HG03565 (cell line): Measurements from ENCODE around the gene RREB1.
"Not testable (repeated sequence)": the region's sequence is repeated elsewhere in the genome, so short reads cannot be mapped to it uniquely, and the experiment has no call there.

ENCODE experiments used
- ATAC-seq: cut with Tn5 transposase; IDR thresholded peaks from one replicate; pipeline ENCODE4 v1.9.1; 2021; ENCODE audit warnings: mild to moderate bottlenecking, moderate library complexity; ENCODE audit not compliant: unreplicated experiment

The RREB1 gene

DNA sequence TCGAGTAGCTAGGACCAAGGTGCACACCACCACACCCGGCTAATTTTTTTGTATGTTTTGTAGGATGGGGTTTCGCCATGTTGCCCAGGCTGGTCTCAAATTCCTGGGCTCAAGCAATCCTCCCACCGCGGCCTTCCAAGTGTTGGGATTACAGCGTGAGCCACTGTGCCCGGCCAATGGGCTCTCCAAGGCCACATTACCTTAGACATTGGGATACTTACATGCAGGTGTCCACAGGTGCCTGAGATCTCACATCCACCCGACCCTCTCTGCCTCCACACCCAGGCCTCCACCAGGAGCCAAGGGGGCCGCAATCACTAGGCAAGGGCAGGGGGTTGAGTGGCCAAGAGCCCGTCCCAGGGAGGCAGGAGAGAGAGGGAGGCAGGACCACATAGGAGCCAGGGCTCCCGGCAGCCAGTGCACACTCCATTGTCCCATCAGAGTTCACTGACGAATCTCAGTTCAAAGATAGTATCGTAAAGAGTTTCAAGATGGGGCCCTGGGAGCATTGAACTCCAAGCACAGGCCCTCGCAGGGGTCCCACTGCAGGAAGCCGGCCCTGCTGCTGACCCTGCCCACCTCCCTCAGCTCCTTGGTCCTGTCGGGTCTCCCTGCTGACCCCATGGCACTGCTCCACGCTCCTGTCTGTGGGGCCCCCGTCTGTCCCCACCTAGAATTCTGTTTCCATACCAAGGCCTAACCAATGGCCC, 149.9 kb downstream of the RREB1 start:
- ATAC-seq = no peak

DNA sequence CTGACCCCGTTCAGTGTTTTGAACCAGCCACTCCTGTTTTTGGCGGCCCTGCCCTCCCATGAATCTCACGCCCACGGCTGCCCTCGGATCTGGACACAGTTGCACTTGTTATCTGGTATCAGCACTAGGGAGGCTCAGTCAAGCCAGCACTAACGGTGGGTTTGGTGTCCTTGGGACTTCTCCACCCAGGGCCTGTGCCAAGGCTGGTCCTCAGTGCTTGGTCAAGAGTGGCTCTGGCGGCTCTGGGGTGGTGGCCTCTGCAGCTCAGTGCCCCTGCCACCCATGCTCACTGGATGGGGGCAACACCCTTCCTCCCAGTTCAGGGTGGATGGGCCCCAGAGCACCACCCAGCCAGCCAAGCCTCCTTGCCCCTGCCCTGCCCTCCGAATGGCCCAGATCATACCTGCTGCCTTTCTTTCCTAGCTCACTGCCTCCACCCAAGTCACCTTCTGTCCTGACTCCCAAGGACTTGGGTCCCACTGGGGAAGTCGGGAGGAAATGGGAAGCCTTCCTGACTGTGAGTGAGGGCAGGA, 150.5 kb downstream of the RREB1 start:
- ATAC-seq = no peak

DNA sequence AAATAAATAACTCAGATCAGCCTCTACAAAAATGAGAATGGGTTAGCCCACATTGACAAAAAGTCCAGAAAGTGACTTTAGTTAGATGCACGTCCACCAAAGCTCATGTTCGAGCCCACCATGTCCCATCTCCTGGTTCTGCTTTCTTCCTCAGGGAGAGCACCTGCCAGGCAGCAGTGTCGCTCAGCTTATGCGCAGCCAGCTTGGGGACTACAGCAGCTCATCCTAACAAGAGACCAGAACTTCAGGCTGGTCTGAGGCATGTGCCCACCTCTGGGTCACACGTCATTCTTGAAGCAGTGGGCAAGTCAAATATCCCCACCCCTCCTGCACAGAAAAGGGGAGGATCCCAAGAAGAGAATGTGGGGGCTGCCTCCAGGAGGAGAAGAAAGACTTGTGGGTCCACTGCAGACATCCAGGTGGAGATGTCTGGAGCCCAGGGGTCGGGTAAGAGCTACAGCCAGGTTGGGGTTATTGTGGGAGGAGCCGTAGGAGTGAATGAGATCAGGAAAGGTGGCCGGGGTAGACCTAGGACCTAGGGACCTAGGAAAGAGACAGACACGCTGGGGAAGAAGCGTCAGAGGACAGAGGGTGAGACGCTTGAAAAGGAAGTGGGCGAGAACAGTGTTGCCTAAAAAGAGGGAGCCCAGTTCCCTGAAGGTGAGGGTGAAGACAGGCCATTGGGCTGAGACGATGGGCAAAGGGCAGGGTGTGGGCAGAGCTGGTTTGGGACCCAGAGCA, 152.7 kb downstream of the RREB1 start:
- no peak for ATAC-seq

DNA sequence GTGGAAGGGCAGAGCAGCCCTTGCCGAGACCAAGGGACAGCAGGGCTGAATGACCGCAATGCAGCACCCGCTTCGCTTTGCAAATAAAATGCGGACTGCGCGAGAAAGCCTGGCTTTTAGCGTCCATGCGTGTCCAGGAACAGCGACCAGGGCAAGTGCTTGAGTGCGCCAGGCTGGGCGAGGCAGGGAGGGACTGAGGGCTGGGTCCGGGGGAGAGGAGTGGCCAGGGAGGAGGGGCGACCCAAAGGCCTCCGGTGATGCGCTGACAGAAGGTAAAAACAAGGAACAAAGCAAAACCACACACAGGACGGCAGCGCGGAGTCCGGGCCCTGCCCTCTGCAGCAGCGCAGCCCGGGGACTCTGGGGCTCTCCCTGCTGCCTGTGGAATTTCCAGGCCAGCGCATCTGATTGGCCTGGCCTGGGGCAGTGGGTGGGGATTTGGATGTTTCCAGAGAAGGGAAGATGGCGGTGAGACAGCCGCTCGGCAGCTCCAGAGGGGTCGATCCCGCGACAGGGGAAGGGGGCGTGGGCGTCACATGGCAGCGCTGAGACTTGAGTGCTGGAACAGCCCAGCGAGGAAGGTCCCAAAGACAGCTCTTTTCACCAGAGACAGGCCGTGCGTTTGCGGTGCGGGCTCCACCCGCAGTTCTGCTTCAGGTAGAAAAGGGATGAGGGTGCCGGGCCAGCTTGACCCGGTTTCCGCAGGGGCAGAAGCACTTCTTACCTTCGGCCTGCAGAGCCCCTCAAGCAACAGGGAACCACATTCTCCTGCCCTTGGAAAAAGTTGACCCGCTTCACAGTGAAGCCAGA, 153.5 kb downstream of the RREB1 start:
- ATAC-seq = peak; percentile 69

DNA sequence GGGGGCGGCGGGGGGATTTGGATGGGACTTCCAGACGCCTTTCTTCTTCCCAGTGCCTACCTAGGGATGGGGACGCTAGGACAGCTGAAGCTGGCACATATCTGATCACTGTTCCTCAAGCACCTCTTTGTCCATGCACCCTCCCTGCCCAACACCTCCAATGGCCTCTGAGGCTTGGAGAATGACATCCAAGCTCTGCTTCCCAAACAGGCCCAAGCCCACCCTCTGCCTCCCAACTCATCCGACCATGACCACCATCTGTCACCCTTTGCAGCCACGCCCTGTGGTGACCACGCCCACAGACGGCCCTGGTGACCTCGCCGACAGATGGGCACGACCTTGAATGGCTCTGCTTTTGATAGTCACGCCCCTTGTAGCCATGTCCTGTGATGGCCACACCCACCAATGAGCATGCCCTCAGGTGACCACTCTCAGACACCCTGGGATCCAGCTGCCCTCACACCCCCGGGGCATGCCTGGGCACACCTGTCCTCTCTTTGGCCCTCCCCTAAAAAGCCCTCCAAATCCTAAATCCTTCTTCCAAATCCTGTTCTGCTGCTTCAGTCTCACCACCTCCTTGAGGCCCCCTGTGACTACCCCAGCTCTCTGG, 154.2 kb downstream of the RREB1 start:
- no peak for ATAC-seq

DNA sequence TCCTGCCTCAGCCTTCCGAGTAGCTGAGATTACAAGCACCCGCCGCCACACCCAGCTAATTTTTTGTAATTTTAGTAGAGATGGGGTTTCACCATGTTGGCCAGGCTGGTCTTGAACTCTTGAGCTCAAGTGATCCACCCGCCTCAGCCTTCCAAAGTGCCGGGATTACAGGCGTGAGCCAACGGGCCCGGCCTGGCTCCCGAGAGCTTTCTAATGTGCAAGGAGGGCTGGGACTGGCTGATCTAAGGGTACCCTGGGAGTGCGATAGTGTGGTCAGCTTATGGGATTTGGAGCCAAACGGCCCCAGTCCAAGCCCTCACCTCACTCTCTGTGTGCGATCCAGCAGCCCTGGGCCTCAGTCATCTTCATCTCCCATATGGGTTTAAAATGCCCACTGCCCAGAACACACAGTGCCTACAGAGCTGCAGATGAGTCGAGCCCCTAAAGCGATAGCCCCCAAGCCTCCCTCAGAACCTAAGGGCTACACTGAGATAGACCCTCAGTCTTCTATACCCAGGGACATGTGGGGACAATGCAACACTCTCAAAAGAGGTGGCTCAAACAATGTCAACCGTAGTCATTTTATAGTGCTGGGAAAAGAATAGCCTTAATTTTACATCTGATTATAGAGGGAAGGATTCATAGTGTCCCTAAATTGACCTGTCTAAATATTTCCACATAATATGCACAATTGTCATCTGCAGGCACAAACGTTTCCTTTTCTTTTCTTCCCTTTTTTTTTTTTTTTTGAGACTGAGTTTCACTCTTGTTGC, 155.2 kb downstream of the RREB1 start:
- no peak for ATAC-seq

DNA sequence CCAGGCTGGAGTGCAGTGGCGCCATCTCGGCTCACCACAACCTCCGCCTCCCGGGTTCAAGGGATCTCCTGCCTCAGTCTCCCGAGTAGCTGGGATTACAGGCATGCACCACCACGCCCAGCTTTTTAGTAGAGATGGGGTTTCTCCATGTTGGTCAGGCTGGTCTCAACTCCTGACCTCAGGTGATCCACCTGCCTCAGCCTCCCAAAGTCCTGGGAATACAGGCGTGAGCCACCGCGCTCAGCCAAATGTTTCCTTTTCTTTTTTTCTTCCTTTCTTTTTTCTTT, 155.7 kb downstream of the RREB1 start:
- ATAC-seq = not testable (repeated sequence)

DNA sequence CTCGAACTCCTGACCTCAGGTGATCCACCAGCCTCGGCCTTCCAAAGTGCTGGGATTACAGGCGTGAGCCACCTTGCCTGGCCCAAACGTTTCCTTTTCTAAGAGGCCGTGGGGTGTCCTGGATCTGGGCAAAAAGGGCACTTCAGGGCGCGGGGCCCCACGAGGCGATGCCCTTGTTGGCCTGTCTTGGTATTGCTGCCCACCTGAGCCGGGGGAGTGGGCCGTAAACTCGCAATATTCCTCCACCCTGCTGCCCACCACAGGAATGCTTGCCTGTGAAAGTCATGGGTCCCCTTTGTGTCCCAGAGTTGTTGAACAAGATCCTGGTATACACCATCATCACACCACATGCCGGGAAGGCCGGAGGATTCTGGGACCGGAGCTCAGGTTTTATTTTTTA, 156.3 kb downstream of the RREB1 start:
- no peak for ATAC-seq

DNA sequence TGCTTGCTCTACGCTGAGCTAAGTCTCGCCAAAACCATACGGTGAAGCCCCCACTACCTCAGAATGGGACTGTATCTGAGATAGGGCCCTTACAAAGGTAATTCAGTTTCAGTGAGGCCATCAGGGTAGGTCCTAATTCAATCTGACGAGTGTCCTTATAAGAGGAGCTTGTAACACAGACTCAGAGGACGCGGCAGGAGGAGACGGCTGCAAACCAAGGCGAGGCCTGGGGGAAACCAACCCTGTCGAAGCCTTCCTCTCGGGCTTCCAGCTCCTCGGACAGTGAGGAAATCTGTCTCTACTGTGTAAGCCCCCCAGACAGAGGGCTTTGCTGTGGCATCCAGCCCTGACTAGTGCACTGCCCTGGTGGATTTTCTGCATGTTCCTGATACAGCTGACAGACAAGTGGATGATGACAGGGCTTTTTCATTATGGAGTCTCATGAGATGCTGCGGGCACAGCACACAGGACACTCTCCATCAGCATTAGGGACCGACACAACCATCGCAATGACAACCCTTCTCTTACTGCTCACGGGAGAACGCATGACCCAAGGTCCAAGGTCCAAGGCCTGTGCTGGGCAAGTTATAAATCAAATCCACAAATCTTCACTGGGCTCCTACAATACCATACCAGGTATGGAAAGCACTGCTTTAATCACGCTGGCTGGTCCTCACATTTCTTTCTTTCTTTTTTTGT, 157.1 kb downstream of the RREB1 start:
- no peak for ATAC-seq

DNA sequence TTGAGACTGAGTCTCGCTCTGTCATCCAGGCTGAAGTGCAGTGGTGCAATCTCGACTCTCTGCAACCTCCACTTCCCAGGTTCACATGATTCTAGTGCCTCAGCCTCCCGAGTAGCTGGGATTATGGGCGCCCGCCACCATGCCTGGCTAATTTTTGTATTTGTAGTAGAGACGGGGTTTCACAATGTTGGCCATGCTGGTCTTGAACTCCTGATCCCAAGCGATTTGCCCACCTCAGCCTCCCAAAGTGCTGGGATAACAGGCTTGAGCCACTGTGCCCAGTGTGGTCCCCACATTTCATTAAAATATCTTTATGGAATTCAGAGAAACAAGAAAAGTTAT, 157.6 kb downstream of the RREB1 start:
- not testable (repeated sequence) for ATAC-seq

DNA sequence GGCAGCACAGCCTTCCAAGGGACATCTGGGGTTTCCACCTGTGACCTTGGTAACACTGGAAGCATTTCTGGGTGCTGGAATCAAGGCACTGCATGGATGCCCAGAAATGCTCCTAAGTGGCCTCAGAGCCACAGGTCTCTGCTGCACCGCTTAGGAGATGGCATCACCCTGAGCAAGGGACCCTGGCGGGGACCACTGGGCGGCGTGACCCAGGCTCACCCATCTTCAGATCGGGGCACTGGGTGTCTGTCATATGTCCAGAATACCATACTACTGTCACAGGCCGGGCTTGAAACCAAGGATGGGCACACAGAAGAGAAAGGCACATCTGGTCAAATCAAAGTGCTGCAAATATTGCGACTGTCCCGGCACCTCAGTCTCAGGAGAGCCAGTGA, 159.3 kb downstream of the RREB1 start:
- no peak for ATAC-seq

DNA sequence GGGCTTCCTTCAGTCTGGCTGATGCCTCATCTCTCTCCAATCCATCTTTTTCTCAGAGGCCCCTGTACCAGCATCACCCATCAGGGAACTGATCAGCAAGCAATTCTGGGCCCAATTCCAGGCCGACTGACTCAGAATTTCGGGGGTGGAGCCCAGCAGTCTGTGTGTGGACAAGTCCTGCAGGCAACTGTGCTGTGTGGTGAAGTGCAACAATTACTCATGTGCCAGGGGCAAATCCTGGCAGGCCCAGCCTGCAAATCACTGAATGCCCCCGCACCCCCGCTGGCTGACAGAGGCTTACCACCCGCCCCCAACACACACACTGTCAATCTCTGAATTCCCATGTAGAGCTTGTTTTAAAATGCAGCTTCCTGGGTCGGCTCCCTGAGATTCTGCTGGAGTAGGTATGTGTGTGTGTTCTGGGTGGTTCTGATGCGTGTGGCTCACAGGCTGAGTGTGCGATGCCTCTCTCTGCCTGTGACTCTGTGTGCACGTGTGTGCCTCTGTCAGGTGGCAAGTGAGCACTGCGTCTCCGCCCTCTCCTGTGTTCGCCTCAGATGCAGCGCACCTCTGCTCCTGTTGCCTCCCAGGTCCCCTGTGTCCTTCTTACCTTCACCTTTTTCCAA, 159.8 kb downstream of the RREB1 start:
- no peak for ATAC-seq

DNA sequence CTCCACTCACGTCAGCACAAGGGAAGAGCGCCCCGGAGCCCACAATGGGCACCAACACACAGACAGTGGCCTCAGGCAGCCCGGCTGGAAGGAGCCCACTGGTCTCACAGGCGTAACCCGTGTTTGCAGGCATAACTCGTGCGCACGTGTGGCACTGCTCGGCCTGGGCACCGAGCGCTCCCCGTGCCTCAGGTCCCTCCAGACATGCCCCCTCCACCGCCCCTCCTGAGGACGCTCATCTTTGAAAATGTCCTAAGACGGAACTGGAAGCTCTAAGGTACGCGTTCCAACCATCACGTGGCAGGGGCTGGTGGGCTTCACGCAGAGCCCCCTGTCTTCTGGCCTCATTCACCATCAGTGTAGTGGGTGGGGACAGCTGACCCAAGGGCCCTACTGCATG, 160.6 kb downstream of the RREB1 start:
- ATAC-seq = no peak

DNA sequence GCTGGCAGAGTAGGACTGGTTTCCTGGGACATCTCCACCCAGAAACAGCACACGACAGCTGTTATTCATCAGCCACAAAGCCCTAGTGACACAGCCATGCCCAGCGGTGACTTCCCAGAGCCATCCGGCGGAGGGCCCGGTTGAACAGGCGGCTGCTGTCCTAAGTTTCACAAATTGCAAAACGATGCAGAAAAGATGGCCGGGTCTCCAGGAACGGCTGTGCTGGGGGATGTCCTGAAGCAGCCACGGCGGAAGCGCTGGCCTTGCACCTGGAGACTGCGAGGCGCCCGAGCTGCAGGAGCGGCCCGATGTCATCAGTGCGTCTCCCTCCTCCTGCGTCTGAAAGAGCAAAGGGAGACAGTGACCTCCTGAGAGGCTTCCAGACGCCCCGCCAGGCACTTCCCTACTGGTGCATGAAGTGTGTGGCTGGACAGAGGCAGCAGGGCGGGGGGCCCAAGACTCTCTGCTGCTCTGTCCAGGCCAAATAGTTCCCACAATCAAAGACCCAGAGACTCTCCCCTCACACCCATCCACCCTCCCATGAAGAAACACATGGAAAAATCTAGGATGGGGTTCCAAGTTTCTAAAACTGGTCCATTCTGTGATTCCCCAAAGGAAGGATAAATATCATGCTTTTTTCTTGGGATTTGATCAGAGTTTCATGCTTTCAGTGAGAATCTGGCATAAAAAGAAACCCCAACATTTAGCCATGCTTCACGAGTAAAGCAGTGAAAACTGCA, 161.2 kb downstream of the RREB1 start:
- ATAC-seq = no peak

DNA sequence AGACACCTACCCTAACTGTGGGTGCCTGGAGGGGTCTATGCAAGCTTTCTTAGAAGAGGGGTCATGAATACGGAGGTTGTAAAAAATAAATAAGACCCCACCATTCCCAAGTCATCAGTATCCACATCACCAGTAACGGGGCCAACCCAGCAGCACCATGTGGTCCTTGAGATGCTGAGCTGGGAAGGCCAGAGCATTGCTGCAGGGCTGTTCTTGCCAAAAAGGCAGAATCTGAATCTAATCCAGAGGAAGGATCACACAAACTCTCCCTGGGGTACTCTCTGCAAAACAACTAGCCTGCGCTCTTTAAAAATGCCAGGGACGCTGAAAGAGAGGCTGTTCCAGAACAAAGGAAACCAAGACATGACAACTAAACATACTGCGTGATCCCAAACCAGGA, 162.1 kb downstream of the RREB1 start:
- no peak for ATAC-seq

DNA sequence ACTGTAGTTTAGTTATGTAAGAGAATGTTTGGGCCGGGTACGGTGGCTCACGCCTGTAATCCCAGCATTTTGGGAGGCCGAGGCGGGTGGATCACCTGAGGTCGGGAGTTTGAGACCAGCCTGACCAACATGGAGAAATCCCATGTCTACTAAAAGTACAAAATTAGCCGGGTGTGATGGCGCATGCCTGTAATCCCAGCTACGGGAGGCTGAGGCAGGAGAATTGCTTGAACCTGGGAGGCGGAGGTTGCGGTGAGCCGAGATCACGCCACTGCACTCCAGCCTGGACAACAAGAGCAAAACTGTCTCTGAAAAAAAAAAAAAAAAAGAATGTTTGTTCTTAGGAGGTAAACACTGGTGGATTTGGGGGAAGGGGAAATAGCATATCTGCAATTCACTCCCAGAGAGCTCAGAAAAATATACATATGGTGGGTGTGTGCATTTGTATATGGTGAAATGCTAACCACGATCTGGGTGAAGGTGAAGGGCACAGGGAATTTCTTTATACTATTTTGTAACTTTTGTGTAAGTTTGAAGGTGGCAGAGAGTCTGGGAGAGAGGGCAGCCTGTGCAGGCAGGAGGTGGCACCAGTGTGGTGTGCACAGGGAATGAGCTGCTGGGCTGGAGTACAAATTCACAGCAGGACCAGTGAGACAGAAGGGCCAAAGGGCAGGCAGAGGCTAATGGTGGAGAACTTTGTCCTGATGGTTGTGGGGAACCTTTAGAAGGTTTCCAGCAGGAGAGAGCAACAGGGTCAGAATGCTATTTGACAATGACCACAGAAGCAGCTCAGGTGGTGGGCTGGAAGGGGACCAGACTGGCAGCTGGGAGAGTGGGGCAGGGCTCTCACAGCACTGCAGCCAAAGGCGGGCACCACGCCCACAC, 162.8 kb downstream of the RREB1 start:
- no peak for ATAC-seq

DNA sequence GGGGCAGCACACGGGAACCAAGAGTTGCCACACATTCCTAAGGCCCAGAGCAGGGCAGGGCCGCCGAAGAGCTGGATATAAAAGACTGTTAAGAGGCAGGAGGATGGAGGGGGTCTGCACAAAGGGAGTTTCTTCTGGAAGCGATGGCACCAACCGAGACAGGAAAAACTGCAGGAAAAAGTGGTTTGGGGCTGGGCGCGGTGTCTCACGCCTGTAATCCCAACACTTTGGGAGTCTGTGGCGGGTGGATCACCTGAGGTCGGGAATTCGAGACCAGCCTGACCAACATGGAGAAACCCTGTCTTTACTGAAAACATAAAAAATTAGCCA, 163.4 kb downstream of the RREB1 start:
- ATAC-seq = no peak

DNA sequence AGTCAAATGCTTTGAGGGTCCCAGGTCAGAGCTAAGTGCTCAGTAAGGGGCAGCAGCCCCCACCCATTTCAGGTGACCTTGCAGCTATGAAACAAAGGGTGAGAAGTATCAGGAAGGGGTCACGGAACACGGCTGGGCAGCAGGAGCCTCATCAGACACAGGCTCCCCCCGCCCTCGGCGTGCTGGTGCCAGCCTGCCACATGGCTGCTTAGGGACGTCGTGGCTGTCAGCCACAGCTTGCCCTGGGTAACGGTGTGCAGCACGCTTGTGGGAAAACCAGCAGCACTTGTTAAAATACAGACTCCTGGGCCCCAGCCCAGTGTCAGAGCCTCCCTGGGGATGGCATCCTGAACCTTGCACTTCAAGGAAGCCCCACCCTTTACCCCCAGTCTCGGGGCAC, 165.9 kb downstream of the RREB1 start:
- no peak for ATAC-seq
